CD4-positive, alpha-beta T cell treated with Interleukin-10 for 1 hour (primary cell): ENCODE data around the gene CFL1.

ENCODE experiments used
- DNase-seq: peaks from one replicate; pipeline ENCODE4 v3.0.0-alpha.2; 2020

CFL1 gene

GRCh38 chr11:65869643-65870306 is 11.8 kb upstream of the CFL1 start:
- no peak for DNase-seq

DNA sequence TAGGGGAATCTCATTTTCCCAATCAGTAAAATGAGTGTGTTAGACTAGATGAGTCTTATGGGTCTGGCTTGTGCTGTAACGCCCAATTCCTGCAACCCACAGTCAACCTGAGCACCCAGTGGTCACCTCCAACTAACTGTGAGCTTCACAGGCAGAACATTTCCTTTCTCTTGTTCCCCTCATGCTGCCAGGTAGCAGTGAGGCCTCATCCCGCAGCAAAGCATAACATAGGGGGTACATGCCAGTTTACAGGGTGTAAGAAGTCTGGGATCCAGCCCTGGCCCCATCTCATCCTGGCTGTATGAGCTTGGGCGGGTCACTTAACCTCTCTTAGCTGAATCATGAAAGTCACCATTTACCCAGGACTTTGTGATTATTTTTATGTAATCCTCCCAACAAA is 10.9 kb upstream of the CFL1 start:
- DNase-seq, result no peak

DNA sequence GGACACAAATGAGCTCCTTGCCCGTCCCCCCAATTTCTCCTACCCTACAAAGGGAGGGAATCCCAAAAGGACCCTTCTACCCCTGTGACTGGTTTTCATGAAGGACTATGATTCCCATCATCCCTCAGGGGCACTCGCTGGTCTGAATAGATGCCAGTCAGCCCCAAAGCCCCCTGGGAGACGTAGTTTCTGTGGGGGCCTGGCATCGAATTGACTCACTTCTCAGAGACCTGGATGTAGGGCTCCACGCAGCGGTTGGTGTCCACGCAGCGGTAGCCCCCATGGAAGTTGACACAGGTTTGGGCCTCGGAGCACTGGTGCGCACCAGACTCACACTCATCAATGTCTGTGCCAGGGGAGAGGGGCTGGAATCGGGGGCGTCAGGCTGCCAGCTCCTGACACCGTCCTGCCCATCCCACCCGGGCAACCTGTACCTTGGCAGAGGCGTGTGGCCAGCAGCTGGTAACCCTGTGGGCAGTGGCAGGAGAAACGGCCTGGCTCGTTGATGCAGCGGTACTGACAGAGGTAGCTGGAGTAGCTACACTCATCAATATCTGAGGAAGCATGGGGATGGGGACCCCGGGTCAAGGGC is 10.2 kb upstream of the CFL1 start:
- DNase-seq, result peak; percentile 45

DNA sequence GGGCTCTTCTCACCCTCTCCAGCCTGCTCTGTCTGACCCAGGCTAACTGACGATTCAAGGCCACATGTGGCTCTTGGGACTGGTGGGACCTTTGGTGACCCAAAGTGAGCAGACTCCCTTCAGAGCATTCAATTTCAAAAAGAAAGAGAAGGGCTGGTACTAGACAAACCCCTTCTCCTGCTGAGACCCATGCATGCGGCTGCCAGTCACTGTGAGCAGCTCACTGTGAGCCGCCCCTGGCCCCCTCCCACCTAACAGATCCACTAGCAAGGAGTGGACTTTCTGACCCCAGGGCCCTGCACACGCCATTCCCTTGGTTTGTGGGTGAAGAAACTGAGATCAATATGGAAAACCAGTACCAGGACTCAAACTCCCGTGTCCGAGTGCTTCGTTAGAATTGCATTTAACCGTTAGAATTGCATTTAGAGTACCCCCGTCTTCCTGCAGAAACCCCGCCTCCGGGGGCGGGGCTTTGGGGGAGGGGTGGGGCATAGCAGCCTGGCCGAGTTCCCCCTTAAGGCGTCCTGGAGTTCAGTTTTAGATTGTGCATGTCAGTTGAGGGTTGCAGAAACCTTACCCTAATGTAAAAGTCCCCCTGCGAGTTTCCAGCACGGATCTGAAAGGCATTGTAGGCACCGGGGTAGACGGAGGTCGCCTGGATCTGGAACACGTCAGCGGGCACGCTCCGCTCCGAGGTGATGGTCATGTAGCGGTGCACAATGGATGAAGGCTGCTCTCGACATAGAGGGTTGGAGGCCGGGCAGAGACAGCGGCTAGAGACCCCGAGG is 9.5 kb upstream of the CFL1 start:
- no peak for DNase-seq

DNA sequence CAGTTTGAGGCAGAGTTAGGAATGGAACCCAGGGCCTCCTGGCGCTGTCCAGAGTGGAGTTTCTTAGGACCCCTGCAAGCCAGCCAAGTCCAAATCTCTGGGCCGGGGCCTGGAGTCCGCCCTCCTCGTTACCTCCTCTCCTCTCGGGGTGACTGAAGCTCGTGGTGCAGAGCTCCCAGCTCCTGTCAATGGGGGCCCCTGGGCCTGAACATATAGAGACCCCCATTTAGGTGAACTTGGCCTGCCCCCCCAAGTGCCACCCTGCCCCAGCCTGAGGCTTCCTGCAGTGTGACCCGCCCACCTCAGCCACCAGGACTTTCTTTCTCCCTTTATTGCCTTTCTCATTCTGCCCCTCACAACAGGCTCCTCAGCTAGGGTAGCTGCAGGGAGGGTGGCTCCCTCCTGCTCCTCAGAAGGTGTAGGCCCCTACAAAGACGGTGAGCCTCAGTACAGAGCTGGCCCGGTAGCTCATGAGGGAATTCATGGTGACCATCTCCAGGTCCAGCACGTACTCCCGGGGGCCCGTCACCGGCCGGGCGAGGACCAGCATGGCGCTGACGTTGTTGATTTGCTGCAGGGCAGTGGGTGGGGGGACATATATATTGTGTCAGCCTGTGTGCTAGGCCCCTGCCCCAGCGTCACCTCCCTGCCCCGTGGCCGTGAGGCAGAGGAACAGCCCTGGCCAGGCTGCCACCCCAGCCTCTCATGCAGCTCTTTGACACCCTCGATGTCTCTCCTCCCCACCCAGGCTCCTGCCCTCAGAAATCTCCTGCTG is 8.7 kb upstream of the CFL1 start:
- no peak for DNase-seq

GRCh38 chr11:65865550-65866172 is 7.7 kb upstream of the CFL1 start:
- DNase-seq, result no peak

GRCh38 chr11:65864706-65865471 is 6.9 kb upstream of the CFL1 start:
- DNase-seq, result no peak

GRCh38 chr11:65863889-65864705 is 6.1 kb upstream of the CFL1 start:
- no peak for DNase-seq

DNA sequence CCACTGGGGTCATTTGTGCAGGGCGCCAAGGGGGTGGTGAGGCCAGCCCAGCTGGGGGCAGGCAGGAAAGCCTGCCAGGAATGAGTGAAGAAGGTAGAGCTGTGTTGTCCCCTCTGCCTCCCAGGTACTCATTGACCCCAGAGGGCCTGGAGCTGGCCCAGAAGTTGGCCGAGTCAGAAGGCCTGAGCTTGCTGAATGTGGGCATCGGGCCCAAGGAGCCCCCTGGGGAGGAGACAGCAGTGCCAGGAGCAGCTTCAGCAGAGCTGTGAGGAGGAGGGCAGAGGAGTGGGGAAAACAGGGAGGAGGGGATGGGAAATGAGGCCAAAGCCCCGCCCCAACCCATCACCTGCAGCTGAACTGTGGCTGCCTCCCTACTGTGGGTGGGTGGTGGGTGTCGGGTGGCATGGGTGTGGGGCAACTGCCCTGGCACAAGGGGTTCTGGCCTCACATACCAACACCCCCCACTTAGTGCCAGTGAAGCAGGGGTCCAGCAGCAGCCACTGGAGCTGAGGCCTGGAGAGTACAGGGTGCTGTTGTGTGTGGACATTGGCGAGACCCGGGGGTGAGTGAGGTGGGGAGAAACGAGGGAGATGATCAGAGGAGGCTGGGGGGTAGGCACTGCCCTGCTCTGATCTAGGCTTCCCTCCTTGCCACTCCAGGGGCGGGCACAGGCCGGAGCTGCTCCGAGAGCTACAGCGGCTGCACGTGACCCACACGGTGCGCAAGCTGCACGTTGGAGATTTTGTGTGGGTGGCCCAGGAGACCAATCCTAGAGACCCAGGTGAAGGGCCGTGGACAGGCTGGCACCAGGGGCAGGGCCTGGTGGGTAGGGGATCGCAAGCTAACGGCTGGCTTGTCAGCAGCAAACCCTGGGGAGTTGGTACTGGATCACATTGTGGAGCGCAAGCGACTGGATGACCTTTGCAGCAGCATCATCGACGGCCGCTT is 5.2 kb upstream of the CFL1 start:
- no peak for DNase-seq

GRCh38 chr11:65862191-65862735 is 4.3 kb upstream of the CFL1 start:
- no peak for DNase-seq

DNA sequence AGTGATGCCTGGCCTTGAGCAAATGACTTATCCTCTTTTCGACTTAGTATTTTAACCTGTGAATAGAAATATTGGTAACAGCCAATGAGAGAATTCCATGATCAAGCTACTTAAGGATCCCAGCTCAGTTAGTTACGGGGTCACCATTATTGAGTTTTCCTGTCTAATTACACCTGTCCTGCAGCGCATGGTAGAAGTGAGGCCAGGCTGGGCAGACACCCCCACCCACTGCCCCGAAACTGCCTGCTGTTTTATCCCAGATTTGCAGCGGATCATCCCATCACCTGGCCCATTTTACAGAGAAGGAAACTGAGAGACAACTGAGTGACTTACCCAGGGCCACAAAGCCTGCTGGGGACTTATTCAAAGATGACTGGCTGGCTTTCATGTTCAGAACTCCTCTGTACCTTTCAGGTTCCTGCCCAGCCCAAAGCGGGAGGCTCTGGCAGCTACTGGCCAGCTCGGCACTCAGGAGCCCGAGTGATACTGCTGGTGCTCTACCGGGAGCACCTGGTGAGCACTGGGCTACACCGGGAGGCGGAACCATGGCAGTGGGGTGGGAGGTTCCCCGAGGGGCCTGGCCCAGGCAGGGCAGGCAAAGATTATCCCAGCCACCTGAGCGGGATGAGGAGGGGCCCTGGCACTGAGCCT is 3.7 kb upstream of the CFL1 start:
- DNase-seq, result no peak

DNA sequence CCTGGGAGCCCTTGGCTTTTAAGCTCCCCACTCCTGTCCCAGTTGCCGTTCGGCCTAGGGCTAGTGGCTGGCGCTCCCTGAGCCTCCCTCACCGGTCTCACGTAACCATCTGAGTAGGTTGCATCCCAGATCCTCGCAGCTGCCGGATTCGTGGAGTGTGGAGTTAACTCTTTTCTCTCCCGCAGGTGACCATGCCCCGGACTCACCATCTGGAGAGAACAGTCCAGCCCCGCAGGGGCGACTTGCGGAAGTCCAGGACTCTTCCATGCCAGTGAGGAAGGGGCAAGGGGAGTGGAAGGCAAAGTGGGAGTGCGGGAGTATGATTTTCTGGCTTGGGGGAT is 3.2 kb upstream of the CFL1 start:
- DNase-seq, result no peak

- peak; percentile 96 for DNase-seq
These were observed 2.5 kb upstream of the CFL1 start, which contains the start of gene MUS81 for GRCh38 chr11:65860278-65861164. MUS81 (plus strand) TSS chr11:65860433; CDS start chr11:65860754, 321 bp downstream.

DNA sequence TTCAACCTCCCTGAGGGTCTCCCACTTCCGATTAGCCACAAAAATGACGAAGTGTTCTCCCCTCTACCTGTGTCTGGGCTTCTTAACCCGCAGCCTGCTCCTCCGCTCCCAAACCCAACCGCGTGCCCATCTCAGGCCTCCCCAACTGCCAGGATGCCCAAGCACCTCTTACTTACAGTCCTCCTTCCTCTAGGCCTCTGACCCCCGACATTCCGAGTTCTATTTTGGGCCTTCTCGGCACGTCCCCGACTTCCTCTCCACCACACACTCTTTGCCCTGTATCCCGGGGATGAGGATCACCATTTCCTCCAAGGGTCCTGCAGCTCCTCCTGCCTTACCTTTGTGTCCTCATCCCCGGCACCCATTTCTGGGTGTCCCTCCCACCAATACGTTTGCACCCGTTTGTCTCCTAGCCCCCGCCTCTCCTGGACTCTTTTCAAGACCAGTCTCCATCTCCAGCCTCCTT is 1.9 kb upstream of the CFL1 start:
- DNase-seq, result no peak

GRCh38 chr11:65859095-65859811 is 1.3 kb upstream of the CFL1 start:
- peak; percentile 97 for DNase-seq

GRCh38 chr11:65858681-65859087 is 704 bp upstream of the CFL1 start:
- DNase-seq, result no peak

- DNase-seq, result peak; percentile 64
These were observed 504 bp downstream of the CFL1 start for GRCh38 chr11:65857500-65857852.
